ENCODE data around the gene PRSS2. TPM values are rescaled to one million over a fixed set of nuclear protein-coding genes. Genes with fewer than 3 reads are reported as not detected.
"Not testable (repeated sequence)": the region's sequence is repeated elsewhere in the genome, so short reads cannot be mapped to it uniquely, and the experiment has no call there.

The PRSS2 gene
- total RNA-seq, 1 donor from 2014 or later: not detected

- Mint-ChIP-seq H3K27me3 (ENCODE audit: unreplicated experiment) (peaks cover 2% of the 10 kb centered on the region), H3K4me1 (ENCODE audit: low read depth, unreplicated experiment) (peaks cover 5% of the 10 kb centered on the region), H3K27ac (ENCODE audit: unreplicated experiment) (no peak within 1 kb of the TSS), H3K4me3 (ENCODE audit: unreplicated experiment) (no peak within 1 kb of the TSS), H3K9me3 (ENCODE audit: unreplicated experiment) (peaks cover under 1% of the 10 kb centered on the region), H3K36me3 (ENCODE audit: unreplicated experiment) (no peaks in the 10 kb centered on the region)
- TF ChIP-seq, protein P1, sequence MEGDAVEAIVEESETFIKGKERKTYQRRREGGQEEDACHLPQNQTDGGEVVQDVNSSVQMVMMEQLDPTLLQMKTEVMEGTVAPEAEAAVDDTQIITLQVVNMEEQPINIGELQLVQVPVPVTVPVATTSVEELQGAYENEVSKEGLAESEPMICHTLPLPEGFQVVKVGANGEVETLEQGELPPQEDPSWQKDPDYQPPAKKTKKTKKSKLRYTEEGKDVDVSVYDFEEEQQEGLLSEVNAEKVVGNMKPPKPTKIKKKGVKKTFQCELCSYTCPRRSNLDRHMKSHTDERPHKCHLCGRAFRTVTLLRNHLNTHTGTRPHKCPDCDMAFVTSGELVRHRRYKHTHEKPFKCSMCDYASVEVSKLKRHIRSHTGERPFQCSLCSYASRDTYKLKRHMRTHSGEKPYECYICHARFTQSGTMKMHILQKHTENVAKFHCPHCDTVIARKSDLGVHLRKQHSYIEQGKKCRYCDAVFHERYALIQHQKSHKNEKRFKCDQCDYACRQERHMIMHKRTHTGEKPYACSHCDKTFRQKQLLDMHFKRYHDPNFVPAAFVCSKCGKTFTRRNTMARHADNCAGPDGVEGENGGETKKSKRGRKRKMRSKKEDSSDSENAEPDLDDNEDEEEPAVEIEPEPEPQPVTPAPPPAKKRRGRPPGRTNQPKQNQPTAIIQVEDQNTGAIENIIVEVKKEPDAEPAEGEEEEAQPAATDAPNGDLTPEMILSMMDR (IDR thresholded peaks at IDR 0.05; ENCODE audit: partially characterized antibody, unreplicated experiment): no peak
- DNase-seq: no peak
Observed at GRCh38 chr7:142749218-142749993, 21.4 kb upstream of the PRSS2 start, which contains the start of gene PRSS1. TSS of gene PRSS1 (plus strand) at chr7:142749472. CDS start at chr7:142749485, 13 bp downstream.

GRCh38 chr7:142750321-142750938 is 20.3 kb upstream of the PRSS2 start:
- Mint-ChIP-seq H3K4me3 (ENCODE audit: unreplicated experiment) (no peak overlapping the region), H3K27ac (ENCODE audit: unreplicated experiment) (no peak overlapping the region), H3K36me3 (ENCODE audit: unreplicated experiment) (no peaks in the 10 kb centered on the region)

DNA sequence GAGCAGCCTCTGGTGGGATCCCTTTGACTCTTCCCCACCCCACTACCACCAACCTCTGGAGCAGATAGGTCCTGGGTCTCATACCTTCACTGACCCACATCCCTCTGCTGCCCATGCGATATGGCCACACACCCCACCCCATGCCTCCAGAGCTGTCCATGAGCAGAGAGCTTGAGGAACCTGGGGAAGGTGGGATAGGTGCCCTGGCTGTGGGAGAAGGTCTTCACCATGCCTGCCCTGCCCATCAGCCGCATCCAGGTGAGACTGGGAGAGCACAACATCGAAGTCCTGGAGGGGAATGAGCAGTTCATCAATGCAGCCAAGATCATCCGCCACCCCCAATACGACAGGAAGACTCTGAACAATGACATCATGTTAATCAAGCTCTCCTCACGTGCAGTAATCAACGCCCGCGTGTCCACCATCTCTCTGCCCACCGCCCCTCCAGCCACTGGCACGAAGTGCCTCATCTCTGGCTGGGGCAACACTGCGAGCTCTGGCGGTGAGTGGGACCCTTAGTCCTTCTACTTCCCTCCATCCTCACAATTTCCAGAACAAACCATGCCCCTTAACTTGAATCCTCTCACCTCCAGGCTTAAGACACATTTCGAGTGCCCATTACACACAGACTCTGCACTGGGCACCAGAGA is 19.1 kb upstream of the PRSS2 start:
- not testable (repeated sequence) for H3K27ac Mint-ChIP-seq (ENCODE audit: unreplicated experiment); DNase-seq; H3K27me3 Mint-ChIP-seq (ENCODE audit: unreplicated experiment); H3K4me3 Mint-ChIP-seq (ENCODE audit: unreplicated experiment); H3K36me3 Mint-ChIP-seq (ENCODE audit: unreplicated experiment); H3K9me3 Mint-ChIP-seq (ENCODE audit: unreplicated experiment); H3K4me1 Mint-ChIP-seq (ENCODE audit: low read depth, unreplicated experiment)

More at GRCh38 chr7:142750321-142750938, 20.3 kb upstream of the PRSS2 start:
- Mint-ChIP-seq H3K4me1 (ENCODE audit: low read depth, unreplicated experiment) (peaks cover 9% of the 10 kb centered on the region), H3K27me3 (ENCODE audit: unreplicated experiment) (peaks cover 3% of the 10 kb centered on the region), H3K9me3 (ENCODE audit: unreplicated experiment) (peaks cover 5% of the 10 kb centered on the region)
- TF ChIP-seq, protein P1 (IDR thresholded peaks at IDR 0.05; ENCODE audit: partially characterized antibody, unreplicated experiment): no peak
- DNase-seq: no peak

GRCh38 chr7:142752376-142753225 is 18.2 kb upstream of the PRSS2 start:
- Mint-ChIP-seq H3K4me1 (ENCODE audit: low read depth, unreplicated experiment) (peaks cover 9% of the 10 kb centered on the region), H3K27ac (ENCODE audit: unreplicated experiment) (no peak overlapping the region), H3K36me3 (ENCODE audit: unreplicated experiment) (no peaks in the 10 kb centered on the region), H3K4me3 (ENCODE audit: unreplicated experiment) (no peak overlapping the region), H3K9me3 (ENCODE audit: unreplicated experiment) (peaks cover 5% of the 10 kb centered on the region), H3K27me3 (ENCODE audit: unreplicated experiment) (peaks cover 5% of the 10 kb centered on the region)
- DNase-seq: no peak
- TF ChIP-seq, protein P1 (IDR thresholded peaks at IDR 0.05; ENCODE audit: partially characterized antibody, unreplicated experiment): no peak

DNA sequence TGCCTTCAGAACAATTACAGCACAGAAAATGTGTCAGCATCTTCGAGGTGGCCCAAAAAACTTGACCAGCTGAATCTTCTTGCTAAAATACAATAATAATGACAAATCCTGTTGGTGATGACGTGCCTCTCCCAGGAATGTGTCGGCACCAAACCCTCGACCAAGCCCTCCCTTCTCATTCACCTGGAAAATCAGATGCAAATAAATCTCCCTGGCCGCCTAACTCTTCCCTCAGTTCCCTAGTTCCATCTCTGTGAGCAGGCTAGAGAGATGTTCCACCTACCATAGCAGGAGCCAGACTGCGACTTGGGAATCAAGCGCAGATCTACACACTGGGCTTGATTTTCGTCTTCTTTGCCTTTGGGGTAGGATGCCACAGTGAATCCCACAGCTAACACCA is 17.4 kb upstream of the PRSS2 start:
- Mint-ChIP-seq H3K36me3 (ENCODE audit: unreplicated experiment) (no peaks in the 10 kb centered on the region), H3K27ac (ENCODE audit: unreplicated experiment) (peak overlapping the region; percentile 59), H3K27me3 (ENCODE audit: unreplicated experiment) (peaks cover 5% of the 10 kb centered on the region), H3K4me1 (ENCODE audit: low read depth, unreplicated experiment) (peaks cover 9% of the 10 kb centered on the region), H3K9me3 (ENCODE audit: unreplicated experiment) (peaks cover 5% of the 10 kb centered on the region), H3K4me3 (ENCODE audit: unreplicated experiment) (no peak overlapping the region)
- TF ChIP-seq, protein P1 (IDR thresholded peaks at IDR 0.05; ENCODE audit: partially characterized antibody, unreplicated experiment): no peak
- no peak for DNase-seq

DNA sequence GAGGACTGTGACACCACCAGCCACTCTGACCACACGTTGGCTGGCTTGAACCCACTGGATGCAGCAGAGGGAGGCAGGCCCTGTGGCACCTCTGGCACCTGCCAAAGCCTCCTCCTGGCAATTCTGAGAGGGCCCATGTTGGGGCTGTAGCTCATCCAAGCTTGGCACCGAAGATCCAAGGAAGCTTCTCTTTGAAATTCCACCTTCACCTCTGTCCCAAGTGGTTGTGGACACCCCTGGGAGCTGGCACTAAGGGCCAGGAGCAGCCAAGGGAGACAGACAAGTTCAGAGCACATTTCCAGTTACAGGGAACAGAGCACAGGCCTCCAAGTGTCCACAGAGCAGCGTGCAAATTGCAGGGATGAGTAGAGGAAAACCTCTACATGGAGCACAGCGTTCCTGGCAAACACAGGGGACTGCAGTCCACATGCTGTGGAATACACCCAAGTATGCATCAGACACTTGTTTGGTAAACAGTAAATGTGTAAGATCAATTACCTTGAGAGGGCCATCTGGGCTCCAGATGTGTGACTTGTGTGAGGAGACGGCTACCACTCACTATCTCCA is 16.8 kb upstream of the PRSS2 start:
- H3K4me3 Mint-ChIP-seq (ENCODE audit: unreplicated experiment): peak overlapping the region; percentile 22
- H3K27me3 Mint-ChIP-seq (ENCODE audit: unreplicated experiment); DNase-seq; H3K9me3 Mint-ChIP-seq (ENCODE audit: unreplicated experiment); H3K27ac Mint-ChIP-seq (ENCODE audit: unreplicated experiment); H3K36me3 Mint-ChIP-seq (ENCODE audit: unreplicated experiment); H3K4me1 Mint-ChIP-seq (ENCODE audit: low read depth, unreplicated experiment): not testable (repeated sequence)
